ENCODE results near the gene RMND5B. TPM values are rescaled to one million over a fixed set of nuclear protein-coding genes. Genes with fewer than 3 reads are reported as not detected.

Gene RMND5B
- total and polyA plus RNA-seq, 7 donors, result 25.2 to 44.8 (median 37.5) TPM

DNA sequence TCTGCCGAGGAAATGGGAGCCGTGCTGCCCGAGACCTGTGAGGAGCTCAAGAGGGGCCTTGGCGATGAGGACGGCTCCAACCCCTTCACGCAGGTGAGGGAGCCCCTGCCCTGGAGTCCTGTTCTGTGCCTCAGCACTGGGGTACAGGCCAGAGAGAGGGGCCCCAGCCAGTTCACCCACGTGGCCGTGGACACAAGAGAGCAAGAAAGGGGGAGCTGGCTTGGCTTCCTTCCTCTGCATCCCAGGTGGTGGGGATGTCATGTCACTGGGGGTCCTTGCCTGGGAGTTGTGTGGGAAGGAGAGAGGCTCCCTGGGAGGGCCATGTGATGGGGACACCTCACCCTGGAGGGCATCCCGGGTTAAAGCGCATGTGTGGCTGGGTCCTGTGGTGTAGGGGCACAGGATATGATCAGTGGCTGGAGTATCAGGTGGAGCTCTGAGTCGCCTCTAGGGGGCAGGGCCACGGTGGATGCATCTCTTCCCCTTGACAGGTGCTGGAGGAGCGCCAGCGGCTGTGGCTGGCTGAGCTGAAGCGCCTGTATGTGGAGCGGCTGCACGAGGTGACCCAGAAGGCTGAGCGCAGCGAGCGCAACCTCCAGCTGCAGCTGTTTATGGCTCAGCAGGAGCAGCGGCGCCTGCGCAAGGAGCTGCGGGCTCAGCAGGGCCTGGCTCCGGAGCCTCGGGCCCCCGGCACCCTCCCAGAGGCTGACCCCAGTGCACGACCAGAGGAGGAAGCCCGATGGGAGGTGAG is 10.0 kb upstream of the RMND5B start:
- Histone ChIP-seq H3K27me3 (peaks cover 4 to 23% (median 10%) of the 10 kb centered on the region in 3 donors), H3K4me3 (peak overlapping the region; percentile 18 to 46 (median 38)), H3K27ac (peak overlapping the region; percentile 16 to 62 (median 34)), H3K36me3 (no peaks in the 10 kb centered on the region), H3K4me1 (peaks cover 0 to 36% (median 30%) of the 10 kb centered on the region in 4 donors), H3K9me3 (no peaks in the 10 kb centered on the region)
- peak in 3 of 4 donors; percentile 24 to 54 (median 53) for TF ChIP-seq POLR2AphosphoS5 (IDR thresholded peaks at IDR 0.05)
- TF ChIP-seq EP300 (IDR thresholded peaks at IDR 0.05), result no peak
- TF ChIP-seq POLR2A (IDR thresholded peaks at IDR 0.05), result no peak
- TF ChIP-seq, protein P1, sequence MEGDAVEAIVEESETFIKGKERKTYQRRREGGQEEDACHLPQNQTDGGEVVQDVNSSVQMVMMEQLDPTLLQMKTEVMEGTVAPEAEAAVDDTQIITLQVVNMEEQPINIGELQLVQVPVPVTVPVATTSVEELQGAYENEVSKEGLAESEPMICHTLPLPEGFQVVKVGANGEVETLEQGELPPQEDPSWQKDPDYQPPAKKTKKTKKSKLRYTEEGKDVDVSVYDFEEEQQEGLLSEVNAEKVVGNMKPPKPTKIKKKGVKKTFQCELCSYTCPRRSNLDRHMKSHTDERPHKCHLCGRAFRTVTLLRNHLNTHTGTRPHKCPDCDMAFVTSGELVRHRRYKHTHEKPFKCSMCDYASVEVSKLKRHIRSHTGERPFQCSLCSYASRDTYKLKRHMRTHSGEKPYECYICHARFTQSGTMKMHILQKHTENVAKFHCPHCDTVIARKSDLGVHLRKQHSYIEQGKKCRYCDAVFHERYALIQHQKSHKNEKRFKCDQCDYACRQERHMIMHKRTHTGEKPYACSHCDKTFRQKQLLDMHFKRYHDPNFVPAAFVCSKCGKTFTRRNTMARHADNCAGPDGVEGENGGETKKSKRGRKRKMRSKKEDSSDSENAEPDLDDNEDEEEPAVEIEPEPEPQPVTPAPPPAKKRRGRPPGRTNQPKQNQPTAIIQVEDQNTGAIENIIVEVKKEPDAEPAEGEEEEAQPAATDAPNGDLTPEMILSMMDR (IDR thresholded peaks at IDR 0.05), result peak in 3 of 4 experiments; percentile 14 to 52 (median 15)
- intact Hi-C loops (cut with DNase I), result loop anchor here (5.0 kb wide), 2 partner anchors 42 to 43 kb away; no protein-coding TSS in a partner anchor
- WGBS, 2 donors, result 21 to 26% methylated on average over 29 of the region's 29 CpGs
- peak; percentile 95 for DNase-seq

- H3K27me3 ChIP-seq, result peaks cover 0 to 15% (median 8%) of the 10 kb centered on the region in 3 donors
- intact Hi-C loops (cut with DNase I), result loop anchor here (5.0 kb wide), 2 partner anchors 41 to 44 kb away; no protein-coding TSS in a partner anchor
- H3K9me3 ChIP-seq, result no peaks in the 10 kb centered on the region
- H3K36me3 ChIP-seq, result no peaks in the 10 kb centered on the region
- TF ChIP-seq POLR2AphosphoS5 (IDR thresholded peaks at IDR 0.05) (peak in 1 of 4 donors; percentile 4), POLR2A (IDR thresholded peaks at IDR 0.05) (no peak), EP300 (IDR thresholded peaks at IDR 0.05) (no peak)
- 69 to 70% methylated on average over 38 of the region's 38 CpGs for WGBS, 2 donors
- H3K4me1 ChIP-seq, result peaks cover 0 to 36% (median 30%) of the 10 kb centered on the region in 4 donors
- peak overlapping the region; percentile 16 to 62 (median 34) for H3K27ac ChIP-seq
- peak; percentile 82 for DNase-seq
- peak overlapping the region; percentile 18 to 46 (median 38) for H3K4me3 ChIP-seq
Observed at GRCh38 chr5:178121391-178122276, 9.2 kb upstream of the RMND5B start.

DNA sequence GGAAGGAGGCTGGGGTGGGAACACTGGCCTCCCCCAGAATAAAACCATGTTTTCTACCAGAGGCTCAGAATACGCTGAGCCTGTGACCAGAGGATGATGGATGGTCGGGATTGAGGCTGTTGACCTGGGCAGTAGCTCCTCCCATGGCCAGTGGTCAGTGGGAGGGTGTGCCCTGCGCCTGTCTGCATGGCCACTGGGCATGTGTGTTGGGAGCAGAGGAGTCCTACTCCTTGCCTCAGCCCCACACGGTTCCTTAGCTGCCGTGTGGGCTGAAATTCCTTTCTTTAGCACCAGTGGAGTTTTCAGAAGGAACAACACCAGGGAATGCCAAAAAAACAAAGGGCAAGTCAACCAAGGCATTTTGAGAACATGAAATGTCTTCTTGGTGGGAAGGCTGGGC is 8.5 kb upstream of the RMND5B start:
- Histone ChIP-seq H3K36me3 (no peaks in the 10 kb centered on the region), H3K4me1 (peaks cover 0 to 36% (median 30%) of the 10 kb centered on the region in 4 donors), H3K9me3 (no peaks in the 10 kb centered on the region), H3K27ac (no peak overlapping the region), H3K27me3 (peaks cover 0 to 8% (median 8%) of the 10 kb centered on the region in 3 donors), H3K4me3 (peak overlapping the region in 2 of 4 donors; percentile 42 to 46)
- TF ChIP-seq, protein P1 (IDR thresholded peaks at IDR 0.05), result no peak
- TF ChIP-seq EP300 (IDR thresholded peaks at IDR 0.05), result no peak
- TF ChIP-seq POLR2AphosphoS5 (IDR thresholded peaks at IDR 0.05), result no peak
- no peak for TF ChIP-seq POLR2A (IDR thresholded peaks at IDR 0.05)
- intact Hi-C loops (cut with DNase I), result loop anchor here (5.0 kb wide), 2 partner anchors 40 to 45 kb away; no protein-coding TSS in a partner anchor
- WGBS, 2 donors, result 93 to 94% methylated on average over 5 of the region's 5 CpGs
- no peak for DNase-seq

- no peaks in the 10 kb centered on the region for H3K36me3 ChIP-seq
- 76 to 86% methylated on average over 13 of the region's 13 CpGs for WGBS, 2 donors
- H3K27ac ChIP-seq, result no peak overlapping the region
- no peaks in the 10 kb centered on the region for H3K27me3 ChIP-seq
- H3K9me3 ChIP-seq, result no peaks in the 10 kb centered on the region
- intact Hi-C loops (cut with DNase I), result loop anchor here (5.0 kb wide), 2 partner anchors 39 to 46 kb away; no protein-coding TSS in a partner anchor
- TF ChIP-seq, protein P1 (IDR thresholded peaks at IDR 0.05), result no peak
- TF ChIP-seq EP300 (IDR thresholded peaks at IDR 0.05) (no peak), POLR2AphosphoS5 (IDR thresholded peaks at IDR 0.05) (no peak), POLR2A (IDR thresholded peaks at IDR 0.05) (no peak)
- H3K4me3 ChIP-seq, result no peak overlapping the region
- peaks cover 0 to 36% (median 30%) of the 10 kb centered on the region in 4 donors for H3K4me1 ChIP-seq
- no peak for DNase-seq
Observed at GRCh38 chr5:178123094-178123965, 7.5 kb upstream of the RMND5B start.

All from sigmoid colon (tissue), 7 donors.